ENCODE measurements around the gene GORAB.

The GORAB gene, protein sequence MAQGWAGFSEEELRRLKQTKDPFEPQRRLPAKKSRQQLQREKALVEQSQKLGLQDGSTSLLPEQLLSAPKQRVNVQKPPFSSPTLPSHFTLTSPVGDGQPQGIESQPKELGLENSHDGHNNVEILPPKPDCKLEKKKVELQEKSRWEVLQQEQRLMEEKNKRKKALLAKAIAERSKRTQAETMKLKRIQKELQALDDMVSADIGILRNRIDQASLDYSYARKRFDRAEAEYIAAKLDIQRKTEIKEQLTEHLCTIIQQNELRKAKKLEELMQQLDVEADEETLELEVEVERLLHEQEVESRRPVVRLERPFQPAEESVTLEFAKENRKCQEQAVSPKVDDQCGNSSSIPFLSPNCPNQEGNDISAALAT

DNA sequence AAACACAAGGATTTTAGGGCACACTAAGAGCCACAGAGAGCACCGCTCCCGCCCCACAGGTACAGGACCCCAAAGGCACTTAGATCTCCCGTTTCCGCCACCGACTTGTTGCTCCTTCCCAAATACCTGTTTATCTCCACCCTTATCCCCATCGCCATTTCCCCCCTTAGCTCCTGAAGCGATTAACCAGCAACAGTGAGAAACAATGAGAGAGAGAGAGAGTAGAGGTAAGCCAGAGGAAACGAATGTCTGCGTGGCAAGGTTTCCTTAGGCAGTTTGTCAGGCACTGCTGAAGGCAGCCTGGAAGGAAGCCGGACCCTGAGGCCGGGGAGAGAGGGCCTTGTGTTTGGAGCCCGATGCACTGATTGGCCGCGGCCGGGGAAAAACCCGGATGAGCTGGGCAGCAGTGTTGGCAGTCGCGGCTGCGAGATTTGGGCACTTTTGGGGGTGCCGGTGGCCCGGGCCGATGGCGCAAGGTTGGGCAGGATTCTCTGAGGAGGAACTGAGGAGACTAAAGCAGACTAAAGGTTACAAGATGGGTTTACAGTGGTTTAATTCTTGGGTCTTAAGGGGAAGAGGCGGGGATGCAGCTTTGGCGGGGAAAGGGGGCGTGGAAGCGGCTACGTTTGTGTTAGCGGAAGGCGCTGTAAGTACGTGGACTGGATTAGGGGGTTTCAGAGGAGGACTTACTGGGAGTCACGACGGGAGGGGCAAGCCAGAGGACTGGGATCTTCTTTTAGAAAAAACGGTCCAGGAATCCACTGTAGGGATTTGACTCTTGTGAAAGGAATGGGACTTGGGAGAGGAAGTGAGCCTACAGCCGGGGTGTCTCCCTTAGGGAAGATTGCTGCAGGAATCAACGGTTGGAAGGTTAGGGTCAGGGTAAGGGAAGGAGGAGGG lies at the start of gene GORAB:
Gene GORAB (plus strand): TSS at position 409 of the 900 bp plus-strand sequence. CDS start 58 bp downstream, at position 467.
- DNase-seq, result peak; percentile 99

DNA sequence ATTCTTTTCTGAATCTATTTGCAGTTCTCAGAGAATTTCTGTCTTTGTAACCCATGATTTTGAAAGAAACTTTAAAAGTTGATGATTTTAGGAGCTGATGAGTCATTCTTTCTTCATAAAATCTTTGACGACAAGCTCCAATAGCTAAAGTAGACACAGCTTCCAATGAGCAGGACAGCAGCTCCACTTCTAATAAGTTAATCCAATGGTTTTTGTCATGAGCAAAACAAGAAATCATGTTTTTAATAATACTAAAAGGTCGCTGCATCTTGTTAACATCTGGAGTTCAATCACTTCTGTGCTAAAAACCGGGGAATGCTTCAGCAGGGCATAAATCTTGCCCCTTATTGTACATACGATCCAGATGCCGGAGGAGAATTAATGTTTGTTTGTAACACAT lies 48.9 kb upstream of the GORAB start:
- no peak for DNase-seq

DNA sequence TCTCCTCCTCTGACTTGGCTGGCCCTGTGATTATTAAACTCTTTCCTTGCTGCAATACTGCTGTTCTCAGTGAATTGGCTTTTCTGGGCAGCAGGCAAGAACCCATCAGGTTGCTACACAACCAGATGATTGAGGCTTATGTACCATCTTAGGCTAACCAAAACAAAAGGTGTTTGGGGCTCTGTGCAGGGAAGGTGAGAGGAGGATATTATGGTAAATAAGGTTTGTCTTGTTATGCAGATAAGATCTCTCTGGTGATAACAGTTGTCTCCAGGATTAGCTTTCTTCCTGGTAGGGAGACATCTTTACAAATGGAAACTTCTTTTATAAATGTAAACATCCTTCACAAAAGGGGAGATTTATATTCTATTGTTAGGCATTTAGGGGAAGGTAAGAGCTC lies 44.5 kb upstream of the GORAB start:
- DNase-seq, result no peak

DNA sequence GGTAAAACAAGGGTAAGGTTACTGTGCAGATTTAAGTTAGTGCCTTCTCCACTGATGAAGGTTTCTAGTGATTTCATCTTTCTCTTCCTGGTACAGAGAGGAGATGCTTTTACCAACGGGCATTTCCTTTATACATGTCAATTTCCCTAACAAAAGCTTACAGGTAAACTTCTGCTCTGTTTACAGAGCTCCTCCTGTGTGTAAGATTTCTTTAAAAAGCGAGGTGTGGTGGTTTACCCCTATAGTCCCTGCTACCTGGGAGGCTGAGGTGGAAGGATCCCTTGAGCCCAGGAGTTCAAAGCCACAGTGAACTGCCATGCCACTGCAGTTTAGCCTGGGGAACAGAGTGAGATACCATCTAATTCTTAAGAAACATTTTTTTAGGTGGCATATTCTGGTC lies 40.7 kb upstream of the GORAB start:
- no peak for DNase-seq

DNA sequence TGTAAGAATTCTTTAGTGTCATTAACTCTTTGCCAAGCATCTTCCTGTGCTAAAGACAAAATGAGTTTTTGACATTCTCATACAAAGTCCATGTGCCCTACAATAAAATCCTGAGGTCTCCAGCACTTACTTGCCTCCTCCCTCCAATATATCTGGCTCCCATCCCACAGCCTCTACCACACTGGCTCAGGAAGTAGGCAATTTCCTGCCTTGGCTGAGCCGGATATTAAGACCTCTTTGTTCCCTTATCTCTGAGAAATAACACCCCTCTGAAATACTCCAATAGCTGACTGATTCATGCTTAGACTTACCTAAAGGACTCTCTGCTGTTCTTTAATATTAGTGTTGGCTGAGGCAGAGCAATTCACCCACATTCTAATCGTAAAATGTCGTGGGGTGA lies 37.6 kb upstream of the GORAB start:
- DNase-seq, result no peak

DNA sequence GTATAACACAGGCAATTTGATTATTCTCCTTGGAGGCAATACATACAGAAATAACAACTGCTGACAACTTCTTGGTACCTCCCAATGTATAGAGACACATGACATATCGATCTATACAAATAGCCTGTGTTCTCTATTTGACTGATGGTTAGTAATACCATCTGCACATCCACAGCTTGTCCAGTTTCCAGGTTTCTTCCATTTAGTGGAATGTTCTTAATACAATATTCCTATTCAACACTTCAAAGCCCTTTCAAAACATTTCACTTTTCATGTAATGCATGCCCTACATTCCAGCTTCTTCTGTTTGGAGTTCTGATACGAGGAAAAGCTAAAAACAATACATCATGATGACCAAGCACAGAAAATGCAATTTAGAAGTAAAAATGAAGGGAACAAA lies 37.0 kb upstream of the GORAB start:
- no peak for DNase-seq

DNA sequence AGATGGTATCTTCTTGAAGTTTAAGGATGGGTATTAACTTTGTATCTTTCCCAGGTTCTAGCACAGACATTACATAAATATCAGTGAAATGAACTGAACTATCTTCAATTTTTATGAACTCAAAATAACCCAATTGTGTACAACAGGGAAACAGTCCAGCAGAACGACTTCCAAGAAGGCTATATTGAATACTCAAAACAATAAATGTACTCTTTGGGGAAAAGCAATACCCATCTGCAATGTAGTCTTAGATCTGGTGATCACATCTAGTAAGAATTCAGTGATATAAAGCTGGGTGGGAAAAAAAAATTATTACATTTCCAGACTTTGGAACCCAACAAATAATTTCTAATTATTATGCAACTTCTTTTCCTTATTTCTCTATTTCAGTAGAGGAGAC lies 33.1 kb upstream of the GORAB start:
- DNase-seq, result no peak

DNA sequence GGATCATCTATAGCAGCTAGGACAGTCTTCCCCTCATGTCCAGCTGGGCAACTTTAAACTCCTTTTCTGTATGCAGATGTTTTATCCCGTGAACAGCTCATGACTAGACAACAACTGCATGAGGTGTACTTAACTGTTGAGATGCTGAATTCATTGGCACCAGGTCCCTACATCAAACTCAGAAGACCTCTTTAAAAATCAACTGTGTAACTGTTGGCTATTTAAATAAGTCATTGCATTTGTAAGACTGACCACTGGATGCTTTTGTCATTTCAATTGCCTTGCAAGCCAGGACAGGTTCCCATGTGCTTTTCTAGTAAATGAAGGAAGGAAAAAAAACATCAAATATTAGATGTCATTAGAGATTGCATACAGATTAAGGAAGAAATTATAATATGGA lies 28.3 kb upstream of the GORAB start:
- DNase-seq, result no peak

DNA sequence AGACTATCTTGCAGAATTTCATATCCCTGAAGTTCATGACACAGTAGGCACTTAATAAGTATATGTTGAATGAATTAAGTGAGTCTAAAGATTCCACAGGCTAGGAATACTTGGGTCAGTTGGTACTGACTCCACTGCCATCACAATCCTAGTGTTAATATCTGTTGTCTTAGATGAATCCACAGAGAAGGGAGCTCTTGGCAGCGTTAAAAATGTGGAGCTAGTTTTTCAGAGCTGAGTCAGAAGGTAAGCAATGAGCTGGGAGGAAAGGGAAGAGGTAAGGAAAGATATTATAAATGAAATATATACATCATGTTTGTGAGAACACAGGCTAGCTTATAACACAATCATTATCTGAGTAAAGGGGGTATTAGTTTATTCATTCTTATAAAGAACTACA lies 21.8 kb upstream of the GORAB start:
- DNase-seq, result no peak

DNA sequence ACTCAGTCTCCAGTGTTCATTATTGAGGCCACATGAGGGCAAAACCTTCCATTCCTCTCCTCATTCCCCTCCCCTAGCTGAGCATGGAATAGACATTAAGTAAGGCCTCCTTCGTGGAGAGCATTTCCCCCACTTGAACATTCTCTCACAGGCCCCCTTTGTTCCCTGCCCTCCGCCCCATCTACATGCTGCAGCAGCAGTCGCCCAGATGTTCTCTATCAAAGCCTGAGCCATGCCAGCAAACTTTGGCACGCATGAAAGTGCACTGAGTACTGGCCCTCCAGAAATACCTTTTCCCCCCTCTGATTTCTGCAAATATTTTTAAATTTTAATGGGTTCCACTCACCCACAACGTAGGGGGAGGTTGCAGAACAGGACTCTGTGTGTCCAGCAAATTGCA lies 20.9 kb upstream of the GORAB start:
- DNase-seq, result no peak

DNA sequence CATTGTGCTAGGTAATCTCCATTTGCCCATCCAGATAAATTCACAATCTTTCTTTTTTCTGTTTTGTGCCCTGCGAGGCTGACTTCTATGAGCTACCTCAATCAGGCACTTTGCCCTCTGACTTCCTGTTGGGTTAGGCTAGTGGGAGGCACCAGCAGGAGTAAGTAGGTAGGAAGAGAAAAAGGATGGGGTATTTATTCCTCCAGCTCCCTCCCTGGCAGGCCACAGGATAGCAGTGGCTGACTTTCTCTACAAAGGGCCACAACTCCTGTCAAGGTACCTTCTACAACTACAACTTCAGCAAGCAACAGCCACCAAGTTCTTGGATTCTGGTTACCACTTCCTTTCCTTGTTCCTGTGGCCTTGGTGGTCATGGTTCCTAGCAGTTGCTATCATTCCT lies 18.8 kb upstream of the GORAB start:
- DNase-seq, result peak; percentile 47

DNA sequence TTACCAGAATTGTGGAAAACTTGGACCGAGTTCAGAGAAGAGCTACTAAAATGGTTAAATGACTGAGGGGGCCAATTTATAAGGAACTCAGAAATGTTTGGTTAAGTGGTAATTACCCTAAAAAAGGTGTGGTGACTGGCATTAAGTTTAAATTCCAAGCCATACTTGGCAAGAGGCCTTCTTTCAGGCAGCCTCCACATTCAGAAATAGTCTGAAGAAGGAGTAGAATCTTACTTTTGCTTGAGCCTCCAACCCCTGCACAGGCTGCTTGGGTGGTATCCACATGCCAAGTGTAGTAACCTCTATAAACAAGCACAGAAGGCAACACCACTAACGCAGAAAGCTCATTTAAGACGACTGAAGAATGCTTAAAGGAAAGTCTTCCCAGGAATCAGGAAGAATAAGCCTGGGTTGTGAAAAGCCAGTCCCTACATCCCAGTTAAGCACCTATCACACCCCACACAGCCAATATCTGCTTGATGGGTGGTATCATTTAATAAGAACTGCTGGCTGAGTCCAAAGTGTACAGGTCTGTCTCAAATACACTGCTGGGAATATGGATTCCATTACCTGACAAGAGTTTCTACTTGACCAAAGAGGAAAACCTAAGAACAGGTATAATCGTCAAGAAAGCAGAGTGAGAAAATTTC lies 13.7 kb upstream of the GORAB start:
- DNase-seq, result no peak

DNA sequence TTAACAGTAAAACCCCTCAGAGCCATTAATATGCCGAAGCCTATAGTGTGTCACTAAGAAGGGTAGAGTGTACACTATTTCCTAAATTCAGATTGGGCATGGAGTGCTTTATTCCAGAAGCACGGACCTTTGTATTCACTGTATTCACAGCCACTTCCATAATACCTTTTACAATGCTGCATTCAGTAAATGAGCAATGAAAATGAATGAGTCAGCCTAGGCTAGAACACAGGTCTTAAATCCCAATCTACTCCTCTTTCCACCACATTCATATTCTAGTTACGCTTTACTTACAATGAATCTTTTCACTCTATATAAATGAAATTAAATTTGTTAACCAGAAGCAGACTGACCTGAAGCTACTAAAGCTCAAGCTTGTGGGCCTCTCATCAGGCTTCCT lies 13.0 kb upstream of the GORAB start:
- DNase-seq, result no peak

DNA sequence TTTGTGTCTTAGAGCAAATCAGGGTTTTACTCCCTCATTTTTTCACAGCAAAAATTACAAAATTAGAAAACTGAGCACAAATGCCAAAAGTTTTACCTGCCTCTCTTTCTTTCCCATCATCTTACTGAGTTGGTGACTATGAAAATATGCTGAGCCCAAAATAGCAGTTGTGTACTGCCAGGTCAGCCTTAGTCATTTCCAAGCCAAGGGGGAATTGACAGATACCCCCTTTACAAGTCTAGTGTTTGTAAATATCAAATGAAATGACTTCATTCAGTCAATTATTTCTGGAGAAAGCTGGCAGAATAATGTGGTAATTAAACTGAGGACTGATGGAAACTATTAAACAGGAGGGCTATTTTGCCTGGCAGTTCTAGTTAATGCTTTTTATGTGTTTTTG lies 11.4 kb upstream of the GORAB start:
- DNase-seq, result no peak

DNA sequence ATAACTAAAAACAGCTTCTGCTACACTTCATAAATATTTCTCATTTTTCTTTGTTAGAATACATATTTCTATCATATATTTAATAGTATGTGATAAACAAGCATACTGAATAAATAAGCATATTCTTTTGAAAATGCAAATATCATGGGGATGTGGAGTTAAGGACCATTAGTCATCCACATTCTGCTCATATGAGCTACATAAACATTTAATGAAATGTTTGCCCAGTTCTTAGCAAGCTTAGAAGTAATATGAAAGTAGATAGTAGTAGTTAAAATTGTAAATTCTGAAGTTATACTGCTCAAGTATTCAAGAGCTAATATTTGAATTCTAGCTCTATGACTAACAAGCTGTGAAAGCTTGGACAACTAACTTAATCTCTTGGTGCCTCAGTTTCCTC lies 10.1 kb upstream of the GORAB start:
- no peak for DNase-seq

DNA sequence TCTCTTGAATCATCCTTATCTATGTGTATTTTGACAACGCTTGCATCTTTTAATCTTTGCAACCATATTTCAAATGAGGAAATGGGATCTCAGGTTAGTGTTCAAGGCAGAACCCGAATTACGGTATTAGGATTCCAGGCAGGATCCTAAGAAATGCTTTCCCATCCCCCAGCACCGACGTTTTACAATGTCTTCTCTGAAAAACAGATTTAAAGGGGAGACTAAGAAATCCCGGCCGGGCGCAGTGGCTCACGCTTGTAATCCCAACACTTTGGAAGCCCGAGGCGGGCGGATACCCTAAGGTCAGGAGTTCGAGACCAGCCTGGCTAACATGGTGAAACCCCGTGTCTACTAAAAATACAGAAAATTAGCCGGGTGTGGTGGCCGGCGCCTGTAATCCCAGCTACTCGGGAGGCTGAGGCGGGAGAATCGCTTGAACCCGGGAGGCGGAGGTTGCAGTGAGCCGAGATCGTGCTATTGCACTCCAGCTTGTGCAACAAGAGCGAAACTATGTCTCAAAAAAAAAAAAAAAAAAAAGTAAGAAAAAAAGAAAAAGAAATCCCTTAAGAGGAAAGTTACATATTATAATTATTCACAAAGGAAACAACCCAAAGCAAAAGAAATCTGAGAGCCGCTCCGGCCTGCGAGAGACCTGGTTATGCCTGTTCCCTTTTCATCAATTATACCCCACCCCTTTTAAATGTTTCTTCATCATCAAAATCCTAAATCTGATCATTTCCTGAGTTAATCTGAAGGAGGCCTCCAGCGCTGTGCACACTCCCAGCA lies 801 bp upstream of the GORAB start:
- DNase-seq, result peak; percentile 33

DNA sequence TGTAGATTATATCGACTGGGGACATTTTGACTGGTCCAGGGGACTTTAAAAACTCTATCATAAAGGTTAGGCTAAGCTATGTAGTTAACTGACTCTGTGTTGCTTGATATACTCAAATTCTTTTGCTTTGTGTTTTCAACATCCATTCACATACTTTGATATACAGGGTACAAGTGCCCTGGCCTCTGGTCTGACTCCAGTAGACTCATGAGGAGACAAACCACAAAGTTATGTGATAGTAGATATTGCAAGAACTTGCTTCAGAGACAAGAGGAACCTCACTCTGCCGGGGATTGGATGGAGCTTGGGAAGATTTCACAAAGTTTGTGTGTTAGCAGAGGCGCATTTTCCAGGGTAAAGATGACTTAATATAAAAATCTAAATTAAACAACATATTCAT lies 1.3 kb downstream of the GORAB start:
- DNase-seq, result no peak

DNA sequence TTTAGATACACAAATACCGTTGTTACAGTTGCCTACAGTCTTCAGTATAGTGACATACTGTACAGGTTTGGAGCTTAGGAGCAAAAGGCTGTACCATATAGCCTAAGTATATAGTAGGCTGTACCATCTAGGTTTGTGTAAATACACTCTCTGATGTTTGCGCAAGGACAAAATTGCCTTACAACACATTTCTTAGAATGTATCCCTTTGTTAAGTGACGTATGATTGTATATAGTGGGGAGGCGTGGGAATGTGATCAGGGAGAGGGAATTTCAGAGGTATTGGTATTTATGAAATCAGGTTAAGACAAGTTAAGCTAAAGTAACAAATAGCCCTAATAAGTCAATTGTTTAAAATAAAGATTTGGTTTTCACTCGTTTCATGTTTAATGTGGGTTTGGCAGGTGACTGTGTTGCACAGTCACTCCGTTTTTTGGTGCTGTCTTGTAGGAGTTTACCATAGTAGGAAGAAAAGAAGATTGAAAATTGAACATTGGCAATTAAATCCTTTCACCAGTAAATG lies 2.7 kb downstream of the GORAB start:
- DNase-seq, result no peak

DNA sequence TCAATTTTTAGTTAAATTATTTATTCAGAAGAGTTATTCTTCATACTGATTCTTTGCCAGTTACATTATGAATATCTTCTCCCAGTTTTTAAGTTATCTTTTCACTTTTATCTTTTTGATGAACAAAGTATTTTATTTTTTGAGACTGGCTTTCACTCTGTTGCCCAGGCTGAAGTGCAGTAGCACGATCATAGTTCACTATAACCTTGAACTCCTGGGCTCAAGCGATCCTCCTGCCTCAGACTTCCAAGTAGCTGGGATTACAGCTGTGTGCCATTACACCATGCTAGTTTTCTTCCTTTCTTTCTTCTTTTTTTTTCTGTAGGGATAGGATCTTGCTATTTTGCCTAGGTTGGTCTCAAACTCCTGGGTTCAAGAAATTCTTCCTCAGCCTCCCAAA lies 3.5 kb downstream of the GORAB start:
- no peak for DNase-seq

DNA sequence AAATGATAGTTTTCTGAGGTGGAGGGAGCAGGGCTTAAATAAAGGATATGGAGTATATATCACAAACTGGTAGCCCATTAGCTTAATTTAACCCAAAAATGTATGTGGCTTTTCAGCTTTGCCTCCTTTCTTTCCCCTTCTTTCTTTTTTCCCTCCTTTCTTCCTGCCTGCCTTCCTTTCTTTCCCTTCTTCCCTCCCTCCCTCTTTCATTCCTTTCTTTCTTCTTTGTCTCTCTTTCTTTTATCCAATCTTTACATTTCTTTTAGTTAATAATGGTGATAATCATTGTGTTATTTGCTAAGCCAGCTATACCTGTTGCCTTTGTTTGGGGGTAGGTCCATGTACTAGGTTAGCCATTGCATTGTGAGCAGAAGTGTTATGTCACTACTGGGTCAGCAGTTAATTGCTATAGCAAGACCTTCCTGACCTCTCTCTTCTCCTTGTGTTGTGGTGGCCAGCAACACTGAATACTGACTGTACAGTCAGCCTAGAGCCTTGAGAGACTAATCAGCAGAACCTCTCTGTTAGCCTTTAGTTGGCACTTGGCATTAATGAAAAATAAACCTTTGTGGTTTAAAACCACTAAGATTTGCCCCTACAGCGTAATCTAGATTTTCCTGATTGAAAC lies 5.1 kb downstream of the GORAB start:
- no peak for DNase-seq

DNA sequence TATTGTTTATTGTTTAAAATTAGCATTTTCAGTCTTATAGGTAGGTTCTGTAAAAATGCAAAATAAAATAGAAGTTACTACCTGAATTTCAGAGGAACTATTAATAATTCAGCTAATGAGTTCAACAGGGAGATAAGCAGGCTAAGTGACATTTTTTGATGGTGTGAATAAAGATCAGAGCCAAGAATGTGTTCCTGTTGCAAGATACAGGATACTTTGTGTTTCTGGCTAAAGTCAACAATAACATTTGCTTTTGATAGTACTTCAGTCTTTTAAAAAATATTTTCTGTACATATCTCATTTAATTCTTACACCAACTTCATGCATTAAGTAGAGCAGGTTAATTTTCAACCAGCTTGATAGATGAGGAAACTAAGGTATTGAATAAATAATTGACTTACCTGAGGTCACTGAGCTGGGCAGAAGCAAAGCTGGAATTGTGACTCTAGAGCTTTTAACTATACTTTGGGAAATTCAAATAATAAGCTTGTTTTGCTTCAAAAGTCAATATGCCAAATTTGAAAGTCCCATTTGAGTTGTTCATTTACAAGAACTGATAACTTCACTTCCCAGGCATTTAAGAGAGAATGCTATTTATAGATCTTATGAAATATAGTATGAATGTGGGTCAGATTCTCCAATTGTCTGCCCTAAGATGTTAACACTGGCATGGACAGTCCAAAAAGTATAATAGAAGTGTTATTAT lies 6.0 kb downstream of the GORAB start:
- DNase-seq, result no peak

DNA sequence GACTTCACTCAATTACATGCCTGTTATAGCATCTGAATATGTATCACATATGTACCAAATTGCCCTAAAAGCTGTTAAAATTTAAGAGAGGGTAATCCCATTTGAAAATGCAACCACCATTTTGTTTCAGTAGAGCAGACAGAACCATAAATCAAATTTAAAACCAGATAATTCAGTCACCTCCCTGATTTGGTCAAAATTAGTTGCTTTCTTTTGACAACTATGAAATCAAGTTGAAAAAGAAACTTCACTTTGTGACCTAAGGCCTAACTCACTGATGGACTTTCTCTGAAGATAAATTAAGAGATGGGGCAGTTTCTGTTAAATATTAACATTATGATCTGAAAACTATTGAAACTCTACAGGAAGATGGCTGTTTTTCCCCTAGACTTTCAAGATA lies 6.7 kb downstream of the GORAB start:
- DNase-seq, result no peak

All from NCI-H82 (cell line).